Esophagus squamous epithelium (tissue), 4 donors: Measurements from ENCODE around the gene THEM5.

Experiments used
- CTCF ChIP-seq, 6 experiments: fragments of 450-650 bp in 4 of 6; fragments of 200-600 bp in 2 of 6; sonication (generic) in 2 of 6; IDR thresholded peaks; one replicate each; pipeline ENCODE4 v1.5.1; 2016 to 2019; ENCODE audit warnings: antibody characterized with exemption in 6 of 6, mild to moderate bottlenecking in 4 of 6, moderate library complexity in 4 of 6
- POLR2A ChIP-seq, 4 donors: fragments of 450-650 bp; IDR thresholded peaks; one replicate each; pipeline ENCODE4 v1.6.1; 2017; ENCODE audit warnings: antibody characterized with exemption in 4 of 4, mild to moderate bottlenecking in 4 of 4, moderate library complexity in 3 of 4

- TF ChIP-seq POLR2A (IDR thresholded peaks at IDR 0.05) (no peak), CTCF (IDR thresholded peaks at IDR 0.05) (peak in 4 of 6 experiments; percentile 6 to 42 (median 19))
Observed at GRCh38 chr1:151881479-151881878, 28.0 kb upstream of the THEM5 start.
